KG1 (cell line): ENCODE results near the gene KCNJ9.
"Not testable (repeated sequence)": the region's sequence is repeated elsewhere in the genome, so short reads cannot be mapped to it uniquely, and the experiment has no call there.

Experiments
- DNase-seq: peaks from one replicate; lab custom pipeline; 2025; lab: John Stamatoyannopoulos, UW

The KCNJ9 gene

GRCh38 chr1:160103658-160104408, 22.5 kb downstream of the KCNJ9 start:
- DNase-seq, result no peak

- no peak for DNase-seq
These were observed 23.1 kb downstream of the KCNJ9 start for GRCh38 chr1:160104486-160104885.

- no peak for DNase-seq
These were observed 23.8 kb downstream of the KCNJ9 start for GRCh38 chr1:160105155-160105554.

- no peak for DNase-seq
These were observed 26.2 kb downstream of the KCNJ9 start for GRCh38 chr1:160107512-160107911.

- DNase-seq, result no peak
These were observed 27.7 kb downstream of the KCNJ9 start for GRCh38 chr1:160108888-160109662.

- DNase-seq, result no peak
These were observed 28.3 kb downstream of the KCNJ9 start for GRCh38 chr1:160109686-160110085.

- DNase-seq, result not testable (repeated sequence)
These were observed 30.1 kb downstream of the KCNJ9 start for GRCh38 chr1:160111462-160111861.

- no peak for DNase-seq
These were observed 31.0 kb downstream of the KCNJ9 start for GRCh38 chr1:160112357-160112756.

- no peak for DNase-seq
These were observed 32.1 kb downstream of the KCNJ9 start for GRCh38 chr1:160113407-160113806.

GRCh38 chr1:160114085-160114484, 32.7 kb downstream of the KCNJ9 start:
- no peak for DNase-seq

GRCh38 chr1:160115545-160116282, 34.4 kb downstream of the KCNJ9 start, which contains the start of gene ATP1A2:
ATP1A2 (plus strand) TSS chr1:160115759; CDS start chr1:160115862, 103 bp downstream.
- no peak for DNase-seq

- no peak for DNase-seq
These were observed 35.2 kb downstream of the KCNJ9 start for GRCh38 chr1:160116283-160117147.

GRCh38 chr1:160117300-160117699, 36.0 kb downstream of the KCNJ9 start:
- no peak for DNase-seq

- no peak for DNase-seq
These were observed 36.4 kb downstream of the KCNJ9 start for GRCh38 chr1:160117709-160118183.

- DNase-seq, result no peak
These were observed 37.6 kb downstream of the KCNJ9 start for GRCh38 chr1:160118928-160119327.

- DNase-seq, result no peak
These were observed 39.5 kb downstream of the KCNJ9 start for GRCh38 chr1:160120797-160121196.

- no peak for DNase-seq
These were observed 40.0 kb downstream of the KCNJ9 start for GRCh38 chr1:160121388-160121787.

- DNase-seq, result no peak
These were observed 41.7 kb downstream of the KCNJ9 start for GRCh38 chr1:160122978-160123495.

GRCh38 chr1:160123726-160124125, 42.4 kb downstream of the KCNJ9 start:
- DNase-seq, result no peak

- no peak for DNase-seq
These were observed 43.6 kb downstream of the KCNJ9 start for GRCh38 chr1:160124705-160125478.
